Stimulated activated CD4-positive, alpha-beta T cell treated with anti-CD3 and anti-CD28 coated beads, Interleukin-12 subunit alpha, Interleukin-12 subunit beta, amount 100 ng/mL, for 48 hours (primary cell): Measurements from ENCODE around the gene SLC40A1.
"Not testable (repeated sequence)": the region's sequence is repeated elsewhere in the genome, so short reads cannot be mapped to it uniquely, and the experiment has no call there.

Source experiments
- DNase-seq, 3 donors: peaks; one replicate each; pipeline ENCODE4 v3.0.0-alpha.2; 2020; ENCODE audit warnings: low read depth in 2 of 3, low spot score in 1 of 3

Gene SLC40A1

GRCh38 chr2:189580658-189581353, at the start of gene SLC40A1:
TSS of gene SLC40A1 (minus strand) at chr2:189580786. CDS start at chr2:189580460, 326 bp downstream.
- peak; percentile 36 to 47 (median 40) for DNase-seq

- DNase-seq: no peak
Measured at GRCh38 chr2:189629531-189630453, 49.2 kb upstream of the SLC40A1 start.

- DNase-seq: no peak
Measured at GRCh38 chr2:189628817-189629530, 48.4 kb upstream of the SLC40A1 start.

- DNase-seq: no peak
Measured at GRCh38 chr2:189627789-189628188, 47.2 kb upstream of the SLC40A1 start.

- no peak for DNase-seq
Measured at GRCh38 chr2:189625636-189626035, 45.0 kb upstream of the SLC40A1 start.

- no peak for DNase-seq
Measured at GRCh38 chr2:189624648-189625355, 44.2 kb upstream of the SLC40A1 start.

GRCh38 chr2:189623049-189623448, 42.5 kb upstream of the SLC40A1 start:
- DNase-seq: no peak

- DNase-seq: no peak
Measured at GRCh38 chr2:189621781-189622180, 41.2 kb upstream of the SLC40A1 start.

- DNase-seq: no peak
Measured at GRCh38 chr2:189618197-189618596, 37.6 kb upstream of the SLC40A1 start.

GRCh38 chr2:189614585-189614984, 34.0 kb upstream of the SLC40A1 start:
- DNase-seq: no peak

GRCh38 chr2:189613650-189614420, 33.2 kb upstream of the SLC40A1 start:
- DNase-seq: no peak

- DNase-seq: no peak
Measured at GRCh38 chr2:189613077-189613636, 32.6 kb upstream of the SLC40A1 start.

- no peak for DNase-seq
Measured at GRCh38 chr2:189610700-189611099, 30.1 kb upstream of the SLC40A1 start.

GRCh38 chr2:189609853-189610252, 29.3 kb upstream of the SLC40A1 start:
- no peak for DNase-seq

GRCh38 chr2:189609423-189609816, 28.8 kb upstream of the SLC40A1 start:
- DNase-seq: no peak

- no peak for DNase-seq
Measured at GRCh38 chr2:189608795-189609422, 28.3 kb upstream of the SLC40A1 start.

GRCh38 chr2:189608170-189608569, 27.6 kb upstream of the SLC40A1 start:
- no peak for DNase-seq

GRCh38 chr2:189602233-189602632, 21.6 kb upstream of the SLC40A1 start:
- DNase-seq: no peak

GRCh38 chr2:189601652-189602051, 21.1 kb upstream of the SLC40A1 start:
- not testable (repeated sequence) for DNase-seq
